GM12878 (cell line): ENCODE measurements around the gene AP3B2. TPM values are rescaled to one million over a fixed set of nuclear protein-coding genes. Genes with fewer than 3 reads are reported as not detected.

Experiments used
- ATAC-seq: fragments of 200-7000 bp; cut with Tn5 transposase; 3 replicates; pipeline ENCODE4 v1.9.1; 2020; ENCODE audit warnings: mild to moderate bottlenecking, moderate library complexity
- BruUV-seq: library from RNA; stranded (reverse); fragments of 400-500 nt; replicated peaks from 2 replicates; lab custom pipeline; 2021; lab: Mats Ljungman, UMichigan
- CTCF ChIA-PET: fragments of 300-600 bp; sonication (Branson Sonifier 250); formaldehyde crosslinking; extraction: SDS; loops from one replicate; lab custom pipeline; 2021; ENCODE audit warnings: inconsistent platforms; lab: Yijun Ruan, JAX
- POLR2A ChIA-PET: fragments of 350-600 bp; formaldehyde crosslinking; extraction: SDS; loops from one replicate; lab custom pipeline; 2021; ENCODE audit warnings: inconsistent platforms; lab: Charles Lee
- RAD21 ChIA-PET: fragments of 300-600 bp; sonication (Branson Sonifier 250); formaldehyde crosslinking; loops from one replicate; lab custom pipeline; 2023; ENCODE audit warnings: antibody characterized with exemption; ENCODE audit not compliant: unreplicated experiment; lab: Charles Lee
- SMC1A ChIA-PET: fragments of 300-600 bp; sonication (Branson Sonifier 250); formaldehyde crosslinking; loops from one replicate; lab custom pipeline; 2023; ENCODE audit not compliant: unreplicated experiment, uncharacterized antibody; lab: Charles Lee
- DNase-seq: peaks from one replicate; pipeline ENCODE4 v3.0.0-alpha.2; 2011; ENCODE audit warnings: low read depth, low spot score
- FAIRE-seq: peaks from 3 replicates; lab custom pipeline; 2011; peaks lifted over from hg19 to GRCh38; lab: Jason Lieb, UNC
- H2AFZ ChIP-seq: 2 replicates; pipeline ENCODE4 v1.6.0; 2011; ENCODE audit warnings: low read depth, low read length, control low read depth; ENCODE audit not compliant: control insufficient read depth
- H3K27ac ChIP-seq: 2 replicates; pipeline ENCODE4 v1.5.1; 2011; ENCODE audit warnings: control low read depth; ENCODE audit not compliant: control insufficient read depth, insufficient read depth
- H3K27me3 ChIP-seq, 2 experiments: replicated peaks in 1 of 2; 2 replicates each; pipeline versions ENCODE4 v1.6.0 to v1.6.1; 2011; ENCODE audit warnings: low read length in 1 of 2; ENCODE audit not compliant: control insufficient read depth in 2 of 2, insufficient read depth in 2 of 2
- H3K36me3 ChIP-seq, 2 experiments: 2 replicates each; pipeline ENCODE4 v1.5.1; 2011; ENCODE audit warnings: low read length in 1 of 2; ENCODE audit not compliant: control insufficient read depth in 2 of 2, insufficient read depth in 2 of 2
- H3K4me1 ChIP-seq: 2 replicates; pipeline ENCODE4 v1.6.1; 2011; ENCODE audit warnings: mild to moderate bottlenecking, low read length, moderate library complexity, mixed read lengths; ENCODE audit not compliant: control insufficient read depth, insufficient read depth
- H3K4me2 ChIP-seq: 2 replicates; pipeline ENCODE4 v1.6.0; 2011; ENCODE audit warnings: control low read depth; ENCODE audit not compliant: control insufficient read depth, insufficient read depth
- H3K4me3 ChIP-seq: fragments of 200-600 bp; sonication (generic); 2 replicates; pipeline ENCODE4 v1.5.1; 2016
- H3K79me2 ChIP-seq: 2 replicates; pipeline ENCODE4 v1.6.0; 2011; ENCODE audit warnings: low read length; ENCODE audit not compliant: control insufficient read depth, insufficient read depth
- H3K9ac ChIP-seq: 2 replicates; pipeline ENCODE4 v1.8.0; 2011; ENCODE audit warnings: low read length, control low read depth, mixed read lengths; ENCODE audit not compliant: control insufficient read depth, insufficient read depth
- H3K9me3 ChIP-seq: replicated peaks from 3 replicates; pipeline ENCODE4 v1.5.1; 2011; ENCODE audit warnings: mild to moderate bottlenecking, low read length; ENCODE audit not compliant: control insufficient read depth, insufficient read depth
- H4K20me1 ChIP-seq: 2 replicates; pipeline ENCODE4 v1.6.0; 2011; ENCODE audit not compliant: control insufficient read depth, insufficient read depth
- CBX3 ChIP-seq: fragments of 200-600 bp; sonication (generic); IDR thresholded peaks from 2 replicates; pipeline ENCODE4 v1.6.1; 2016; ENCODE audit warnings: low read depth, borderline replicate concordance
- EED ChIP-seq: sonication (generic); IDR thresholded peaks from 2 replicates; pipeline ENCODE4 v1.6.1; 2016; ENCODE audit warnings: antibody characterized with exemption, low read depth
- FOXM1 ChIP-seq: IDR thresholded peaks from 2 replicates; pipeline ENCODE4 v1.6.1; 2012; ENCODE audit warnings: low read depth, mild to moderate bottlenecking, inconsistent platforms, low read length, moderate library complexity
- GATAD2B ChIP-seq: fragments of 450-650 bp; conservative IDR thresholded peaks from 2 replicates; pipeline ENCODE4 v1.6.1; 2017; ENCODE audit warnings: low read depth, mild to moderate bottlenecking, moderate library complexity
- NFYA ChIP-seq: IDR thresholded peaks from 2 replicates; pipeline ENCODE4 v1.6.1; 2011; ENCODE audit warnings: low read depth, mild to moderate bottlenecking, low read length, improper control_type of control experiment, borderline replicate concordance
- WGBS: methylation state at CpG from one replicate; pipeline ENCODE4 v1.1.6; 2016; ENCODE audit warnings: low lambda C conversion rate; ENCODE audit not compliant: insufficient replicate concordance, insufficient coverage; ENCODE audit errors: missing lambda C conversion rate; 5-methylcytosine and 5-hydroxymethylcytosine counted together
- in situ Hi-C: fragments of 300-500 bp; cut with MboI; formaldehyde crosslinking; loops from 9 replicates; pipeline ENCODE4 v1.14.3; 2018; ENCODE audit warnings: mixed read lengths
- intact Hi-C: fragments of 100-400 bp; cut with micrococcal nuclease; formaldehyde crosslinking; loops from one replicate; pipeline ENCODE4 v1.14.2; 2022; ENCODE audit not compliant: unreplicated experiment
- polyA plus RNA-seq, 11 experiments: library from polyadenylated mRNA; depleted of rRNA in 4 of 11; unstranded in 6 of 11; stranded (reverse) in 5 of 11; fragments of >200 nt; fragmentation: Nextera tagmentation in 4 of 11; fragmentation: Illumina TruSeq in 1 of 11; extraction: Ambion mirVana in 4 of 11; extraction: Trizol in 1 of 11; gene quantifications; 1 replicate in 1 of 11; 2 replicates in 10 of 11; pipeline versions ENCODE4 v1.2.1 to v1.2.3, GENCODE V29; 2011 to 2016; ENCODE audit warnings: inconsistent platforms in 2 of 11, missing spikeins in 2 of 11, low read depth in 1 of 11
- total RNA-seq, 4 experiments: library from RNA; depleted of rRNA in 3 of 4; stranded (reverse); fragments of >200 nt in 3 of 4; fragmentation: Illumina TruSeq in 1 of 4; extraction: Trizol in 1 of 4; gene quantifications; 2 replicates each; pipeline versions ENCODE4 v1.2.1 to v1.2.3, GENCODE V29; 2013 to 2021
- TF ChIP-seq, protein P1 (sequence below): fragments of 450-650 bp; IDR thresholded peaks from 2 replicates; pipeline ENCODE4 v1.6.1; 2017; ENCODE audit warnings: mild to moderate bottlenecking, moderate library complexity
- TF ChIP-seq, protein P2 (sequence below): IDR thresholded peaks from 2 replicates; pipeline ENCODE4 v1.6.1; 2012; ENCODE audit warnings: low read depth, low read length, improper control_type of control experiment

The AP3B2 gene
- total and polyA plus RNA-seq, 10 of the 15 experiments (the other 5 are each of a cell fraction or from before 2014, with no cell fraction given), result not detected

DNA sequence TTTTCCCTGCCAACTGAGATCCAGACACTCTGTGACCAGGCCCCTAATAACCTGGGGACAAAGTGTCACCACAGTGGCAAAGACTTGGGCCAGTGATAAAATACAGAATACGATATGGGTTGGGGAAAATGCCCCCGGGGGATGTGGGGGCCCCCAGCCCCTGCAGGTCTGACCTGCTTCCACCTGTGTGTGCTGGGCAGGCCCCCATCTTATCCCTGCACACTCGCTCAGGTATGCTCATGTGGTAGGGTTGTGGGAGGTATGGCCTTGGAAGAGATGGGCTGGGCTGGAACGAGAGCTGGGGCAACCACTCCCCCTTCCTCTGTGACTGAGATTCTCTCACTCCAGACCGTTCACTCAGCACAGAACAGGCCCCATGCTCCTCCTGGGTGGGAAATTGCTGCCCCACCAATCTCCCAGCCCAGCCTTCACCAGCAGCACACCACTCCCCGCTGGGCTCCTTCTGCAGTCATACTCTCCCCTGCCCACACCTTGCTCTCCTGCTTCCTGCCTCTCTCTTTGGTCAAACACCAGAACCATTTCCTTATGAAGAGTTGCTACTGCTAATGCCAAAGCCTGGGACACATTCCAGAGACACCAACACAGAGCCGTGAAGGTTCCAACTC lies 52.9 kb downstream of the AP3B2 start (continued):
- TF ChIP-seq, protein P1, sequence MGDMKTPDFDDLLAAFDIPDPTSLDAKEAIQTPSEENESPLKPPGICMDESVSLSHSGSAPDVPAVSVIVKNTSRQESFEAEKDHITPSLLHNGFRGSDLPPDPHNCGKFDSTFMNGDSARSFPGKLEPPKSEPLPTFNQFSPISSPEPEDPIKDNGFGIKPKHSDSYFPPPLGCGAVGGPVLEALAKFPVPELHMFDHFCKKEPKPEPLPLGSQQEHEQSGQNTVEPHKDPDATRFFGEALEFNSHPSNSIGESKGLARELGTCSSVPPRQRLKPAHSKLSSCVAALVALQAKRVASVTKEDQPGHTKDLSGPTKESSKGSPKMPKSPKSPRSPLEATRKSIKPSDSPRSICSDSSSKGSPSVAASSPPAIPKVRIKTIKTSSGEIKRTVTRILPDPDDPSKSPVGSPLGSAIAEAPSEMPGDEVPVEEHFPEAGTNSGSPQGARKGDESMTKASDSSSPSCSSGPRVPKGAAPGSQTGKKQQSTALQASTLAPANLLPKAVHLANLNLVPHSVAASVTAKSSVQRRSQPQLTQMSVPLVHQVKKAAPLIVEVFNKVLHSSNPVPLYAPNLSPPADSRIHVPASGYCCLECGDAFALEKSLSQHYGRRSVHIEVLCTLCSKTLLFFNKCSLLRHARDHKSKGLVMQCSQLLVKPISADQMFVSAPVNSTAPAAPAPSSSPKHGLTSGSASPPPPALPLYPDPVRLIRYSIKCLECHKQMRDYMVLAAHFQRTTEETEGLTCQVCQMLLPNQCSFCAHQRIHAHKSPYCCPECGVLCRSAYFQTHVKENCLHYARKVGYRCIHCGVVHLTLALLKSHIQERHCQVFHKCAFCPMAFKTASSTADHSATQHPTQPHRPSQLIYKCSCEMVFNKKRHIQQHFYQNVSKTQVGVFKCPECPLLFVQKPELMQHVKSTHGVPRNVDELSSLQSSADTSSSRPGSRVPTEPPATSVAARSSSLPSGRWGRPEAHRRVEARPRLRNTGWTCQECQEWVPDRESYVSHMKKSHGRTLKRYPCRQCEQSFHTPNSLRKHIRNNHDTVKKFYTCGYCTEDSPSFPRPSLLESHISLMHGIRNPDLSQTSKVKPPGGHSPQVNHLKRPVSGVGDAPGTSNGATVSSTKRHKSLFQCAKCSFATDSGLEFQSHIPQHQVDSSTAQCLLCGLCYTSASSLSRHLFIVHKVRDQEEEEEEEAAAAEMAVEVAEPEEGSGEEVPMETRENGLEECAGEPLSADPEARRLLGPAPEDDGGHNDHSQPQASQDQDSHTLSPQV, result no peak
- TF ChIP-seq EED (no peak), FOXM1 (no peak), CBX3 (no peak), NFYA (no peak)

DNA sequence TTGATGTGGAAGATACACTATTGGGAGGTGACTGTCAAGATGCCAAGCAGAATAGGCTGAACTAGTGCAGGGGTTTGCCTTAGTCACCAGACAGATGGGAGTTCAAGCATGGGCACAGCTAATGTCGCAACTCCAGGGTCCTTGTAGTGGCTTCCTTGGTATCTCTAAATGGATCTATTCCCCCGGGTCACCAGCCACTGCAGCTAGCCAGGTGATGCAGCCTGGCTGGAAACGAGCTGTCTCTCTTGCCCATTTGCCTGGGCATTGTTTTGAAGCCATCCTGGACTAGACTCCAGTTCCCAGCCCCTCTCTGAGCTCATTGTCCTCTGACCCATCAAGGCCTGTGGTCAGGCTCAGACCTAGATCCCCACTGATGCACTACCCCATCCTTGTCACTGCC lies 54.1 kb downstream of the AP3B2 start:
- FAIRE-seq, result no peak

More for the DNA sequence above, 54.1 kb downstream of the AP3B2 start:
- in situ Hi-C loops, result no loop called here
- RAD21 ChIA-PET, result no interaction called here
- CTCF ChIA-PET, result no interaction called here
- SMC1A ChIA-PET, result no interaction called here
- no peaks in the 10 kb centered on the region for H3K79me2 ChIP-seq
- TF ChIP-seq, protein P2, sequence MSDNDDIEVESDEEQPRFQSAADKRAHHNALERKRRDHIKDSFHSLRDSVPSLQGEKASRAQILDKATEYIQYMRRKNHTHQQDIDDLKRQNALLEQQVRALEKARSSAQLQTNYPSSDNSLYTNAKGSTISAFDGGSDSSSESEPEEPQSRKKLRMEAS, result no peak
- TF ChIP-seq GATAD2B, result no peak
- TF ChIP-seq, all 136 proteins: peak for 0
- peaks cover 0 to 2% of the 10 kb centered on the region in 2 experiments; a peak in 2 of 4 replicates for H3K27me3 ChIP-seq
- H4K20me1 ChIP-seq, result no peaks in the 10 kb centered on the region; the same call in none of the 2 replicates
- H3K36me3 ChIP-seq, result no peaks in the 10 kb centered on the region
- H2AFZ ChIP-seq, result no peak overlapping the region
- no peak overlapping the region for H3K4me2 ChIP-seq
- intact Hi-C loops, result no loop called here
- ATAC-seq (no peak), DNase-seq (no peak)
- H3K9ac ChIP-seq, result no peak overlapping the region
- H3K27ac ChIP-seq, result no peak overlapping the region
- POLR2A ChIA-PET, result no interaction called here
- no peaks in the 10 kb centered on the region for H3K4me1 ChIP-seq
- WGBS, result 28% methylated on average over 3 of the region's 3 CpGs
- no TSS peak for BruUV-seq
- H3K9me3 ChIP-seq, result no peaks in the 10 kb centered on the region
- H3K4me3 ChIP-seq, result no peak overlapping the region
